HG03439 (cell line): Measurements from ENCODE around the gene DEDD2.

ENCODE experiments used
- ATAC-seq: cut with Tn5 transposase; IDR thresholded peaks from one replicate; pipeline ENCODE4 v1.9.1; 2021; ENCODE audit warnings: mild to moderate bottlenecking, moderate library complexity; ENCODE audit not compliant: unreplicated experiment

DEDD2 gene

GRCh38 chr19:42229855-42230351, 12.4 kb upstream of the DEDD2 start:
- no peak for ATAC-seq

DNA sequence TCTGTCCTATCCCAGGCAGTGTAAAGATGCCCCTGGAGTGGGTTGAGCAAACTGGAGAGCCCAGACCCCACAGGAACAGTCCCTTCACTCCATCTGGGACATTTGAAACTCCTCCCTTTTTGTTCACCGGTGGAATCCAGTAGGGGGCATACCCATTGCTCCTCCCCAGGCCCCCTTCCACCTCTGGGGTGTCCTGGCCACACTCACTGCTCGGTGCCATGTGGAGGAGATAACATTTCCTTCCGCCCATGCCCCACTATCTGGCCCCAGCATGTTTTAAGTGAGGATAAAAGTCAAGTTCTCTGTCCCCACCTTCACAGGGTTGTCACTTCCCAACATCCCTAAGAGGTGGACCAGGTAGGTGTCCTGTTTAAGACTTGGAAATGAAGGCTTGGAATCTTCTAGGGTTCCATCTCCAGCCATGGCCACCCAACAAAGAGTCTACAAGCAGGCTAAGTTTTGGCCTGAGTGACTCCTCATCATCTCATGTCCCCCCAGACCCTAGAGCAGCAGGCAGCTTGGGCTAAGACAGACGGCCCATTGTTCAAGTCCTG, 11.9 kb upstream of the DEDD2 start:
- no peak for ATAC-seq

- ATAC-seq: no peak
Observed at GRCh38 chr19:42228641-42229040, 11.2 kb upstream of the DEDD2 start.

GRCh38 chr19:42226886-42227285, 9.4 kb upstream of the DEDD2 start:
- ATAC-seq: no peak

DNA sequence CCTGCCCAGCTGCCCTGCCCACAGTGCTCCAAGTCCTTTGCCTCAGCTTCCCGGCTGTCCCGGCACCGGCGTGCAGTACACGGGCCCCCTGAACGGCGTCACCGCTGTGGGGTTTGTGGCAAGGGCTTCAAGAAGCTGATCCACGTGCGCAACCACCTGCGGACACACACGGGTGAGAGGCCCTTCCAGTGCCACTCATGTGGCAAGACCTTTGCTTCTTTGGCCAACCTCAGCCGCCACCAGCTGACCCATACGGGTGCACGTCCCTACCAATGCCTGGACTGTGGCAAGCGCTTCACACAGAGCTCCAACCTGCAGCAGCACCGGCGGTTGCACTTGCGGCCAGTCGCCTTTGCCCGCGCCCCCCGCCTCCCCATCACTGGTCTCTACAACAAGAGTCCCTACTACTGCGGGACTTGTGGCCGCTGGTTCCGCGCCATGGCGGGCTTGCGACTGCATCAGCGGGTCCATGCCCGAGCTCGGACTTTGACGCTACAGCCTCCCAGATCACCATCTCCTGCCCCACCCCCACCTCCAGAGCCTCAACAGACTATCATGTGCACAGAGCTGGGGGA, 8.3 kb upstream of the DEDD2 start:
- no peak for ATAC-seq

DNA sequence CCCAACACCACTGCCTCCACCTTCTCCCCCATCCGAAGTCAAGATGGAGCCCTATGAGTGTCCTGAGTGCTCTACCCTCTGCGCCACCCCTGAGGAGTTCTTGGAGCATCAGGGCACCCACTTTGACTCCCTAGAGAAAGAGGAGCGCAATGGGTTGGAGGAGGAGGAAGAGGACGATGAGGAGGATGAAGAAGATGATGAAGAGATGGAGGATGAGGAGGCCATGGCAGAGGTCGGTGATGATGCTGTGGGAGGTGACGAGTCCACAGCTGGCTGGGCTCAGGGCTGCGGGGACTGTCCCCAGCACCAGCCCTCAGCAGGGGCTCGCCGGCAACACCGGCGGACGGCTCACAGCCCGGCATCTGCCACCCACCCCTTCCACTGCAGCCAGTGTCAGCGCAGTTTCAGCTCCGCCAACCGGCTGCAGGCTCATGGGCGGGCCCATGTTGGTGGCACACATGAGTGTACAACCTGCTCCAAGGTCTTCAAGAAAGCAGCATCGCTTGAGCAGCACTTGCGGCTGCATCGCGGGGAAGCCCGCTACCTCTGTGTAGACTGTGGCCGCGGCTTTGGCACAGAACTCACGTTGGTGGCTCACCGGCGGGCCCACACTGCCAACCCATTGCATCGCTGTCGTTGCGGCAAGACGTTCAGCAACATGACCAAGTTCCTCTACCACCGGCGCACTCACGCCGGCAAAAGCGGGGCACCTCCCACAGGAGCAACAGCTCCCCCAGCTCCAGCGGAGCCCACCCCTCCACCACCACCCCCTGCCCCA, 7.7 kb upstream of the DEDD2 start:
- no peak for ATAC-seq

- ATAC-seq: no peak
Observed at GRCh38 chr19:42220751-42221097, 3.2 kb upstream of the DEDD2 start.

DNA sequence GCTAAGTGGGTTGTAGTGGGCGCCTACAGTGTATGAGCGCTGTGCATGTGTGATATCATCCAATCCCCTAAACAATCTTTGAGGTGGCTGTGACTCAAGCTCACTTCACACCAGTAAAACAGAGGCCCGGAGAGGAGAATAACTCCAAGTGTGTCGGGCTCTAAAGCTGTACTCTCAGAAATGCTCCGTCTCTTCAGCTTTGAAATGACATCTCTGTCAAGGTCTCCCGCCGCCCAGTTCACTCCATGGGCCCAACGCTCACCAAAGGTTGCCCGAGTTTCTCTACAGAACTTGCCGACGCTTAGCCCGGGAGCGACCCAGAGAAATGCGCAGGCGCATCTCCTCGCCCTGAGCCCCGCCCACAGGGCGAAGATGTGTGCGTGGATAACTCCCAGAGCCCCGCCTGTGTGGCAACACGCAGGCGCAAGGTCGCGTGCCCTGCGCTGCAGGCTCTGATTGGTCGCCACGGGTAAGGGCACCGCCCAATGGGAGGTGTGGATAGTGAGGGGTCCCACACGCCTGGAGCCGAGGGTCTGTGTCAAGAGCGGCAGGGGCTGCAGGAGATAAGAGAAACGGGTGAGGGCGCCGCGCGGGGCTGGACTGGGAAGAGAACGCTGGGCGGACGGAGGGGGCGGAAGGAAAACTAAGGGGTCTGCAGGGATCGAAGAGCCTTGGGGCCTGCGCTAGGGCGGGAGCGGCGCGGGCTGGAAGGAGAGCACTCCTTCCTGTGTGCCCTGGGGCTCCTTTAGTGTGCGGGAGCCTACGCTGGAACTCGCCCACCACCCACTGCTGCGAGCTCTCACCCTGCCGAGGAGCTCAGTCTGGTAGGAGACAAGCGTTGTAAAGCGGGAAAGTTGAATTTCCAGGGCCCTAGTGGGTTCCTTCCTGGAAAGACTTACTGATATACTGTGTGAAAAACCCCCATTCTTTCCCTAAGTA, 2.6 kb upstream of the DEDD2 start, which contains the start of gene ZNF526:
Gene ZNF526 (plus strand): TSS at position 501 of the 939 bp plus-strand sequence. CDS start 4,092 bp downstream, outside the sequence.
- peak; percentile 64 for ATAC-seq

DNA sequence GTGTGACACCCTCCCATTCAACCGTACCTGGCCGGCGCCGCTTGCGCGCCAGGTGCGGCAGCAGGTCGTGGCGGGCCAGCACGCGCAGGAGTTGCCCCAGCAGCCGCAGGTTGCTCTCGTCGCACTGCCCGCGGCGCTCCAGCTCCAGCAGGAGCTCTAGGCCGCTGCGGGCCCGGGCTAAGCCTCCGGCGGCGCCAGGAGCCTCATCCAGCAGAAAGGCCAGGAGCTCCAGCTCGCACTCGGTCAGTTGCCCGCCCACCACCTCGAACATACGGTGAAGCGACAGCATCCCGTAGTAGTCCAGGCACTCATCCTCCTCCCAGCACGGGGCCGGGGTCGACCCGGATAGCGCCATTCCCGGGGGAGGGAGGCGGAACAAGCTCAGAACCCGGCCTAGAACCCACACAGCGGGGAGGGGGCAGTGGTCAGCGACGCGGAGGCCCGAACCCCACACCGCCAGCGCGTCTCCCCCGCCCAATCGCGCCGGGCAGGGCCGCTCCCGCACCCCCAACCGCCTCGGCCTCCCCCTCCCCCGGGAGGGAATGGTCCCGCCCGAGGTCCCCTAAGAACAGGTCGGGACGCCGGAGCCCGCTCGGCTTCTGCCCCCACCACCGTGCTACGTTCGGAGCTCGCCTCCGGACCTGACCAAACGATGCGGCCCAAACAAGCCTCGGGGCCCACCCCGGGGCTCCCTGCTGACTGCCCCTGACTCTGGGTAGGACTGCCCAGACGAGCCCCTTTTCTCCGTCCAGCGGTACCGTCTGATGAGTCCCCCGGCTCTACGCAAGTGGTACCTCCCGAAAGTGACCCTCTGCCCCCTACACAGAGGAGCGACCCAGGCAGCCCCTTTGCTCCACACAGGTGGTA, 591 bp downstream of the DEDD2 start:
- ATAC-seq: peak; percentile 15

GRCh38 chr19:42214810-42215485, 2.5 kb downstream of the DEDD2 start:
- ATAC-seq: no peak

DNA sequence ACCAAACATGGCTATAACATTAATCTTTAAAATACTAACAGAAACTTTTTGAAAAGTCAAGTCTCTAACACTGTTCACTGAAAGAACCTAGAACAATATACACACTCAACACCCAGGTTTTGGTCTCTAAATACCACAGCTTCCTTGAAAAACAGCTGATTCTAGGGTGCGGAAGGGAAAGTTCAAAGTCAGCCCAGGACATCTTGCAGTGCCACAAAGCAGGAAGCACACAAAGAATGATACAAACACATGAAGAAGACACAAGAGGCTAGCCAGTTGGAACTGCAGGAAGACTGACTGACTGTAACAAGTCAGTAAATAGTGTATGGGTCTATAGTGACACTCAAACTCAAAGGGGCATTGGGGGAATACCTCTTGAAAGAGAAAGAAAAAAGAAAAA, 4.6 kb downstream of the DEDD2 start:
- ATAC-seq: no peak

GRCh38 chr19:42208612-42209011, 8.9 kb downstream of the DEDD2 start:
- ATAC-seq: no peak

DNA sequence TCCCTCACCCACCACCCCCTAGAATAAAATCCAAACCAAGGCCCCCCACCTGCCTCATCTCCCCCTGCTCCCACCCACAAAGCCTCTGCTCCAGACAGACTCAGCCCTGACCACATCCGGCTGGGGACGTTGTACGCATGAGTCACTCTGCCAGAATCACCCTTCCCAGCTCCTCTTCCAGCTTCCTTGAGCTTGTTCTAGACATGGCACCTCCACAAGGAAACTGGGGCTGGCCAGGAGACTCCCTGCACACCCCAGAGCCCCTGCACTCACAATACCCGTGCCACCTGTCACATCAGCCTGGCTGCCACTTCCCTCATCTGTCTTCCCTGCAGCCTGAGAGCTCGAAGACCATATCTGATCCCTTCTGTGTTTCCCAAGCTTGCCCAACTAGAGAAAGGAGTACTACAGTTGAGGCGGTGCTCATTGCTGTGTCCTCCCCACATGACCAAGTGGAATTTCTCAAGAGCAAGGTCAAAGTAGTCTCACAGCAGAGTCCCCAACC, 9.7 kb downstream of the DEDD2 start:
- ATAC-seq: no peak

DNA sequence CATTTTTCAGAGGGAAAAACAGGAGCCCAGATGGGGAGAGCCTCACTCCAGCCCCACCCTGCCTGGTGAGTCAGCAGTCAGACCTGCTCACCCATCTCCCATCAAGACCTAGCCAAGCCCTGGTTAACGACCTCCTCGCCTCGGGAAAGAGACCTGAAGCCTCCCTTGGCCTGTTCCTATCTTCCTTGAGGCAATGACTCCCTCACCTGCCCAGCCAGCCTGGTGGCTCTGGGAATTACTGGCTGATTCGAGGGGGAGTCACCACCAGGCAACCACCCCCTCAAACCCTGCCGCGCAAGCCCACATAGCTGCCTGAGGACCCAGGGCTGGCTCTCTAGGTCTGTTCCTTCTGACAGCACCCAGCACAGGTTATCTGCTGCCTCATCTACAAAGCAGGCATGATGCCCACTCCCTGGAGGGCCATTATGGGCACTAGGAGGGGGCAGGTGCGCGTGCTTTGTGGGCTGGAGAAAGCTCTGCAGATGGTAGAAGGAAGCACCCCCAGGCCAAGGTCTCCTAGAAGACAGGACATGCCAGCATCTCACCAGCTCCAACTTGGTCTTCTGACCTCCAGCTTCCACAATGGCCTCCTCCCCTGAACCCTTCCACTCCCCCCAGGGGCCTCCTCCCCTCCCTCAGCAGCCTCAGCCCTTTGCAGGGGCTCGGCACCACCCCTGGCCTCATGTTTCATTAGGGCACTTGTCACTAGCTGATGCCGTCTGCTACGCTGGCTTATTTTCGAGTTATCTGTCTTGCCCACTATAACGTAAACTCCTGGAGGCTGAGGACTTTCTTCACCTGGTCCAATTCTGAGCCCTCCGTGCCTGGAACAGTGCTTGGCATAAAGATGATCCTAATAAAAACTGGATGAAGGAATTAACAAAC, 10.4 kb downstream of the DEDD2 start:
- ATAC-seq: no peak

DNA sequence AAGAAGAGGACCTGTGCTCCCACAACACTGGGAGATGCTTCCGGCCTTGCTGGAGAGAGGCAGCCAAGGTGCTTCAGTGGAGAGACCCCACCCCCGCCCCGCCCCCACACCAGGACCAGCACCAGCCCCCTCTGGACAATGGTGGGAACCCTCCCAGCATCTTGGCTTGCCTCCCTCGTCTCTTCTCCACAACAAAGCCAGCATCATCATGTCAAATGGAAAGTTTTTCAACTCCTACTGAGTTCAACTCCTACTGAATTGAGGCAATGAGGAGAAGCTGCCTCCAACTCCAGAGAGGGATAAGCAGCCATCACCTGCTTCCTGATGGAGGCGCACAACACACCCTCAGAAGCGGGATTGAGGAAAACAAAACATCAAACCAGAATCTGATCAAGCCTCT, 12.8 kb downstream of the DEDD2 start:
- no peak for ATAC-seq

DNA sequence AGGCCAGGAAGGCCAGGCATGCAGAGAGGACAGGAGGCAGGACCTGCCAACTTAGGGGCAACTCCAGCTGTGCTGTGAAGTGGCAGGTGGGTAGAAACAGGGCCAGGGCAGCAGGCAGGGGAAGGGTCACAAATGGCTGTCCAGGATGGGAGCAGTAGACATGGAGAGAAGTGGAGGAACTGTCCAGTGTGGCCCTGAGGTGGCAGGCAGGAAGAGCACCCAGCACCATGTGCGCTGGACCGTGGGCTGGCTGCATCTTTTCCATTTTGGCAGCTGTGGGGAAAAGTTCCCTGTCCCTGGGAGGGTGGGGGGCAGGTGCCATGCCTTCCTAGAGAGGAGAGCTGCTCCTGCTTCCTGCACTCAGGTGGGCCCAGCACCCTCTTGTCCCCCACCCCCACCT, 13.8 kb downstream of the DEDD2 start:
- no peak for ATAC-seq

DNA sequence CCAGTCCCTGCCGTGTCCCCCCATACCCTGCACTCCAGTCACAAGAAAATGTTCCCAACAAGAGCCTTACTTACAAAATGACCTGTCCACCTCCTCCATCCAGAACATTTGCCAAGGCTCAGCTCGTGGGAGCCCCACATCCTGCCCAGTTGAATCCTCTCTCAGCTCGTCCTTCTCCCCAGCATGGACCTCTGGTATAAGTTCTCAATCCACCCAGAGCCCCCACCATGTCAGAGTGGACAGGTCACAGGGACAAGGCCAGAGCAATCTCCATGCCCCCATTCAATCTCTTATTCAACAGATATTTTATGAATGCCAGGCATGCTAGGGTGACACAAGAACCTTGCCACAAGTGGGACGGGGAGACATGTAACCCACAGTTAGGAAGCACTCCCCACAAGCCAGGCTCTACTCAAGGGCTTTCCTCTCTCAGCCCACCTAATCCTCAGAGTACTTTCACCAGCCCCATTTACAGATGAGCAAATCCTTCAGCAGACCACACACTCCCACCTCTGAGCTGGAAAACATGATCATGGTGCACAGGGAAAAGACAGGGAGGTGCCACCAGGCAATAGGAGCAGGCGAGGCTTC, 15.1 kb downstream of the DEDD2 start:
- ATAC-seq: no peak
